HG03103 (cell line): Measurements from ENCODE around the gene KRT10.
"Not testable (repeated sequence)": the region's sequence is repeated elsewhere in the genome, so short reads cannot be mapped to it uniquely, and the experiment has no call there.

ENCODE experiments used
- ATAC-seq: cut with Tn5 transposase; IDR thresholded peaks from one replicate; pipeline ENCODE4 v1.9.1; 2021; ENCODE audit warnings: low read depth; ENCODE audit not compliant: unreplicated experiment

Gene KRT10

GRCh38 chr17:40822132-40822812, at the start of gene KRT10:
KRT10 (minus strand) TSS chr17:40822614; CDS start chr17:40822585, 29 bp downstream.
- no peak for ATAC-seq

GRCh38 chr17:40871316-40871715, 48.9 kb upstream of the KRT10 start:
- no peak for ATAC-seq

- no peak for ATAC-seq
Observed at GRCh38 chr17:40870136-40870535, 47.7 kb upstream of the KRT10 start.

DNA sequence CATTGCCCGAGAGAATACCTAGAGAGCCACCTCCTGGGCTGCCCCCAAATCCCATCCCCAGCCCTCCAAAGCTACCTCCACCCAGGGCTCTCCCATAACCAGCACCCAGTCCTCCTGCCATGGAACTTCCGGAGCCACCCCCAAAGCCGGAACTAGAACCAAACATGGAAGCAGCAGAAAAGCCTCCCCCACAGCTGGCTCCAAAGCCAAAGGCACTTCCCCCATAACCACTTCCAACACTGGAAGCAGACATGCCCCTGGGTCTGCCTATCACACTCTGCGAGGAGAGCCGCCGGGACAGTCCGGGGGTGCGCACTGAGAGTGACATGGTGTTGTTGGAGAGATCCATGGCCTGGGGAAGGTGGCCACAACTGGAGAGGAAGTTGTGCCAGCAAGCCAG, 44.4 kb upstream of the KRT10 start, which contains the start of gene KRT12:
KRT12 (minus strand) TSS at position 386 of the 400 bp plus-strand sequence; CDS start at position 349, 37 bp downstream.
- no peak for ATAC-seq

DNA sequence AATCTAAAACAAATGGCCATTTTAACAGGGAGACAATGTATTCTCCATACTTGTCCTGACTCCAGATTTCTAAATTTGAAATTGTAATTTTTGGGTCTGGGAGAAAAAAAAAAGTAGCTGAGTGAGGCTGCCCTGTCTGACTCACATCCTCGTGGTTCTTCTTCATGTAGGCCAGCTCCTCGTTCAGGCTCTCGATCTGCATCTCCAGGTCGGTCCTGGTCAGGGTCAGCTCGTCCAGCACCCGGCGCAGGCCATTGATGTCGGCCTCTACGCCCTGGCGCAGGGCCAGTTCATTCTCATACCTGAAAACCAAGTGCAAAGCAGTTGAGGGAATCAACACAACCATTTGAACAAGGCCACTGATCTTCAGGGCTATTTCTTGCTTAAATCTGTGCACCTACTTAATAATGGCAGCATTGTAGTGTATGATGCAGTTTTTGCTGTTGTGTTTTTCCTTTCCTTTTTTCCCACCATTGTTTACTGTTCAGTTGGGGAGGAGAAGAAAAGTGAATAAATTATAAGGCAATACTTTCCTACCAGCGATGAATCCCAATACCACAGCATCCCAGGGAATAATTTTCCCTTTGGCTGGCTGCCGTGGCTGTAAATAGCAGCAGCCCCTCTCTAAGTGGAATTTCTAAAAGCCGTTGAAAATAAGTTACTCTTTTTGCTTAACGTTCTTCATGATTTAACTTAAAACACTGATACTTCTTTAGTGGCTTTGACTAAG, 42.4 kb upstream of the KRT10 start:
- ATAC-seq = no peak

- no peak for ATAC-seq
Observed at GRCh38 chr17:40862985-40863733, 40.7 kb upstream of the KRT10 start.

DNA sequence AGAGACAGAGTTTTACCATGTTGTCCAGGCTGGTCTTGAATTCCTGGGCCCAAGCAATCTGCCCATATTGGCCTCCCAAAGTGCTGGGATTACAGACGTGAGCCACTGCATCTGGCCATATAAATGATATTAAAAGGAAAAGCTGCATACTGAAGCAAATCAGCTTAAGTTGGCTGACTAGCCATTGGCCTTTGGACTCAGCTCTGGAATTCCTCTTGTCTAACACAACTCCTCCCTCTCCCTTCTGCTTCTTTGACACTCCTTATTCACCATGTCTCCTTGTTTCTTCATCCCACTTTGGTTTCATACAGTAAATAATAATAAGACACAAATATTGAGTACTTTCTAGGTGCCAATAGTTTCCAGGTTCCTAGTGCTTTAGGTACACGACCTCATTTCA, 37.1 kb upstream of the KRT10 start:
- ATAC-seq = no peak

DNA sequence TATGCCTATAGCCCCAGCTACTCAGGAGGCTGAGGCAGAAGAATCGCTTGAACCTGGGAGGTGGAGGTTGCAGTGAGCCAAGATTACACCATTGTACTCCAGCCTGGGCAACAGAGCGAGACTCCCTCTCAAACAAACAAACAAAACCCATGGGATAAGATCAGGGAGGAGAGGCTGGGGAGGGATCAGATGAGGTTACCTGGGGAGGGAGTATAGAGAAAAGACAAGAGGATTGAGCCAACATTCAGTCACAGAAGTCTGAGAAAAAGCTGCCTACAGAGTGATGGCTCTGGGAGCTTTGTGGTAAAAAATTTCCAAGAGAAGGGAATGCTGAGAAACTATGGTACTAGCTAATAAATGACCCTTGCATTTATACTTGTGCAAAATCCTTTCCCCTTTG, 36.3 kb upstream of the KRT10 start:
- not testable (repeated sequence) for ATAC-seq

- ATAC-seq = no peak
Observed at GRCh38 chr17:40857535-40857934, 35.1 kb upstream of the KRT10 start.

GRCh38 chr17:40854175-40854814, 31.9 kb upstream of the KRT10 start:
- ATAC-seq = no peak

DNA sequence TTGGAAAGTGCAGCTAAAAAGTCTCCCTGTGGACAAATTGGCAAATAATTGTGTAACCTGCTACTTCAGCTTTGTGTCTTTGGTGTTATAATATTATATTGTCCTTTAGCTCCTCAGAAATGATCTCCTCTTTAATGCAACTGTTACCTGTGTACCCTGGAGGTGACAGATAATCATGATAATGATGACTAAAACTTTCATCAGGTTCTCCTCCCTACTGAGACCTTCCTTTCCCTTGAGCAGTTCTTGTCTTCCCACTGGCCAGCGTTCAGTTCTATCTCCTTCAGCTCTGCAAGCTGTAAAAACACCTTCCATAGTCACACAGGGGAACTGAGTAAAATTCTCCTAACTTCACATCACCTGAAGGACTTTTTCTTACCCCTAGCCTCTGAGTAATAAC, 29.9 kb upstream of the KRT10 start:
- ATAC-seq = no peak

DNA sequence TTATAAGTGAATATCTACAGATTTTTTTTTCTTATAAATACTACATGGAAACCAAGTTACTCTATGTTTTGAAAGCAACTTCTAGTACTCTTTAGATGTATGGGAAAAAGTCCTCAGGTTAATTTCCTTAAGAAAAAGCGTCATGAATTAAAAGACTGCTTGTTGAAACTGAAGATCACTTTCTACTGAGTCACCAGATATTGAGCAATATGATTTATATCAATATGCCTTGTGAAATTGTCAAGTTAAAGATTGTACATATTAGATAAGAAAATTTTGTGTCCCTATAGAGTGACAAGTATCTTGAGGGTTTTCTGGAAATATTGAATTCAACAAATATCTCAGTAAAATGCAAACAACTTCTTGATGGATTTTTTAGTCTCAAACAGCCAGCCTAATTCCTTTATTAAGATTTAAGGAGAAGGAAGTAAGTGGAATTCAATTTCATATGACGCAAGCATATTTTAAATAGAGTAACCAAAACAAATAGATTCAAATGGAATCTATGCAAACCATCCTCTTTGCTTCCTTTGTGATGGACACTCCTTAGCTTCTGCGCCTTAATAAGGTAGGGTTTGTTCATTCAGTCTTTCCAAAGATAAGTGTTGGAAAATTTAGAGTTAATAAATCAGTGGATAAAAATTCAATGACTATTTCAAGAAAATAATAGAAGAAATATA, 28.0 kb upstream of the KRT10 start:
- no peak for ATAC-seq

- no peak for ATAC-seq
Observed at GRCh38 chr17:40849723-40850122, 27.3 kb upstream of the KRT10 start.

- no peak for ATAC-seq
Observed at GRCh38 chr17:40848583-40849235, 26.3 kb upstream of the KRT10 start.

DNA sequence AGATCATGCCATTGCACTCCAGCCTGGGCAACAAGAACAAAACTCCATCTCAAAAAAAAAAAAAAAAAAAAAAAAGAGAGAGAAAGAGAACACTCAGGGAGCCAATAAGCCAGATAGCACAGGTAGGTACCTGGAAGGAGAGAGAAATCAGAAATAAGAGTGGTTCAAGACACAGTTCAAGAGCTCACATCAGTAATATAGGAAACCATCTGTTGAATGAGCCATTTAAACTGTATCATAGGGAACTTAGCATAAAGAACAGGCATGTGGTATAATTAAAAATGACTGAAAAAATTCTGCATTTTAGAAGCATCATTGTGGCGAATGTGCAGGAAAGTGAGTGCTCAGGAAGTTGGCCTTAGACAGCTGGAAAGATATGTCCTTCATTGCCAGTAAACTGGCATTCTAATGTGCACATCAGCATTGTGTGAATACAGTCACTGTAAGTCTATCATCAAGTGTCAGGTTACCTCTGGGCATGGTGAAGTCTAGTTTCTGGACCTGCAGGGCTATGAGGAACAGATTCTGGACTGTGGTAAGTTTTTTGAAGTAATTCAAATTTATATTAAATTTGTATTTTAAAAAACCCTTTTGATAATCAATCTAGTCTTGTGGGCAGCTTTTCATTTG, 24.2 kb upstream of the KRT10 start:
- no peak for ATAC-seq

DNA sequence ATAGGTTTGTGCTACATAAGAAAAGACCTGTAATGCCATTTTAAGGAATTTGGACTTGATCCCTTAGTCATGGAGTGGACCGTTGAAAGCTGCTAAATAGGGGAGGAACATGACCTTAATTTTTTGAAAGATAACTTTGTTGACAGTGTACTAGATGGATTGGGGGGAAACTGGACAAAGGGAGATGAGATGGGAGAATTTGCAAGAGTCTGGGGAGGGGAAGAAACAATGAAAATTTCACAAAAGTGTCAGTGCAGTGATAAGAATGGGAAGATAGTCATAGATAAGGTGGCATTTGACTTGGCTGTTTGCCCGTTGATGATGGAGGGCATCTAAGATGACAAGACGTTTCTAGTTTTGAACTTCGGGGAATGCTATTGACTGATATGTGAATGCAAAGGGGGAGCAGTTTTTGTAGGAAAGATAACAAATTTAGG, 22.3 kb upstream of the KRT10 start:
- ATAC-seq = no peak

DNA sequence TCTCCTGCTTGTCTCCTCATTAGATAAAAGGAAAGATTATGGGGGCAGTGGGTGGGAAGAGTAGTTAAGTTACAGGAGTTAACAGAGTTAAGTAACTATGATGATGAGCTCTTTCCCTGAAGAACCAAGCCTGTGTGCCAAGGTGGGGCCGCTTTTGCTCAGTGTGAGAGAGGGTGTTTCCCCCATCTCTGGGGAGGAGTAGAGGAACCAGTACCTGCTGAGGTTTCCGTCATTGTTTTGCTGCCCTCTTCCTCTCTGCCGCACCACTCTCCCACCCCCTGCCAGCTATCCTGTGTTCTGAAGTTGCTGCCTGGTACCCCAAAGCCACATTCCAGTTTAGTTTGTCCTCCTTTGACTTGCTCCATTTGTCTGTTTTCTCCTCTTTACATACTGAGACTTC, 20.8 kb upstream of the KRT10 start:
- no peak for ATAC-seq

DNA sequence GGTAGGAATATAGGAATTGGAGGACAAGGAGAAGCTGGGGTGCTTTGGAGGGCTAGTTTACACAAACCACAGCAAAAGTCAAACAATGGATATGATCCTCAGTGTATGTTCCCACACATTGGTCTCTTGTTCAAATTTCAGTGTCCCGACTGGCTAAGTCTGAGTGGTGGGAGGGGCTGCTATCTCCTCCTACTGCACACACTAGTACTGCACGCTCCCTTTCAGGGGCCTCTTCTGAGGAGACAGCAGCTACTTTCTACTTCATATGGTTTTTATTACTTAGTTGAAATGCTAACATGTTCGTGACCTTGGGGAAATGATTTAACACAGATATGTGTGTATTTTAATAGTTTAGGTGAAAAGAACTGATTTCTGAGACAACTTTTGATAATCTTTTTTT, 18.8 kb upstream of the KRT10 start:
- no peak for ATAC-seq

GRCh38 chr17:40839194-40839593, 16.8 kb upstream of the KRT10 start:
- no peak for ATAC-seq
